HG03039 (cell line): ENCODE data around the gene RGS7.
"Not testable (repeated sequence)": the region's sequence is repeated elsewhere in the genome, so short reads cannot be mapped to it uniquely, and the experiment has no call there.

Experiments used
- ATAC-seq: cut with Tn5 transposase; IDR thresholded peaks from one replicate; pipeline ENCODE4 v1.9.1; 2021; ENCODE audit warnings: mild to moderate bottlenecking, moderate library complexity; ENCODE audit not compliant: unreplicated experiment

The RGS7 gene

GRCh38 chr1:240747907-240748306, 609.1 kb downstream of the RGS7 start:
- no peak for ATAC-seq

GRCh38 chr1:240743705-240744104, 613.3 kb downstream of the RGS7 start:
- no peak for ATAC-seq

- no peak for ATAC-seq
Observed at GRCh38 chr1:240739754-240740153, 617.3 kb downstream of the RGS7 start.

GRCh38 chr1:240739139-240739538, 617.9 kb downstream of the RGS7 start:
- no peak for ATAC-seq

GRCh38 chr1:240737766-240738265, 619.2 kb downstream of the RGS7 start:
- ATAC-seq: no peak

GRCh38 chr1:240737298-240737697, 619.7 kb downstream of the RGS7 start:
- ATAC-seq: no peak

- not testable (repeated sequence) for ATAC-seq
Observed at GRCh38 chr1:240734705-240735104, 622.3 kb downstream of the RGS7 start.

- no peak for ATAC-seq
Observed at GRCh38 chr1:240734001-240734400, 623.0 kb downstream of the RGS7 start.

GRCh38 chr1:240732390-240732789, 624.6 kb downstream of the RGS7 start:
- peak; percentile 88 for ATAC-seq
